OCI-LY3 (cell line): ENCODE data around the gene UBE2QL1.

Source experiments
- H2AFZ ChIP-seq: fragments of 200-600, 300-600 bp; shearing (Covaris generic); 2 replicates; pipeline ENCODE4 v1.6.0; 2014; ENCODE audit warnings: antibody characterized with exemption, low read depth, low read length
- H3K27ac ChIP-seq: fragments of 200-600, 300-600 bp; sonication (generic); 2 replicates; pipeline ENCODE4 v1.5.1; 2014; ENCODE audit warnings: mild to moderate bottlenecking, low read length, moderate library complexity, mixed read lengths
- H3K27me3 ChIP-seq: fragments of 200-600, 300-600 bp; sonication (generic); 2 replicates; pipeline ENCODE4 v1.6.1; 2014; ENCODE audit warnings: low read depth, low read length, mixed read lengths
- H3K36me3 ChIP-seq: fragments of 200-600, 300-600 bp; sonication (generic); replicated peaks from 2 replicates; pipeline ENCODE3; 2014; ENCODE audit warnings: low read depth, low read length, mixed read lengths
- H3K4me1 ChIP-seq: fragments of 300-600, 200-600 bp; sonication (generic); 2 replicates; pipeline ENCODE4 v1.6.1; 2014; ENCODE audit warnings: low read length, mixed read lengths
- H3K4me2 ChIP-seq: fragments of 200-600, 300-600 bp; sonication (generic); 2 replicates; pipeline ENCODE4 v1.6.1; 2014; ENCODE audit warnings: low read length, mixed read lengths
- H3K4me3 ChIP-seq: fragments of 300-600, 200-600 bp; sonication (generic); 2 replicates; pipeline ENCODE4 v1.5.1; 2014; ENCODE audit warnings: antibody characterized with exemption, mild to moderate bottlenecking, low read length, moderate library complexity
- H3K79me2 ChIP-seq: fragments of 300-600, 200-600 bp; shearing (Covaris generic); 2 replicates; pipeline ENCODE4 v1.6.1; 2014; ENCODE audit warnings: mild to moderate bottlenecking, low read length, mixed read lengths
- H3K9ac ChIP-seq: fragments of 300-600, 200-600 bp; shearing (Covaris generic); 2 replicates; pipeline ENCODE4 v1.6.0; 2014; ENCODE audit warnings: mild to moderate bottlenecking, low read length, moderate library complexity
- H3K9me3 ChIP-seq: fragments of 200-600, 300-600 bp; shearing (Covaris generic); 2 replicates; pipeline ENCODE4 v1.6.1; 2014; ENCODE audit warnings: low read length, mixed read lengths; ENCODE audit not compliant: insufficient read depth
- H4K20me1 ChIP-seq: fragments of 200-600, 300-600 bp; sonication (generic); 2 replicates; pipeline ENCODE4 v1.6.1; 2016; ENCODE audit warnings: low read length, mixed read lengths; ENCODE audit not compliant: insufficient read depth
- EZH2phosphoT487 ChIP-seq: fragments of 200-600 bp; shearing (Covaris generic); IDR thresholded peaks from 2 replicates; pipeline ENCODE4 v1.6.1; 2018; ENCODE audit warnings: antibody characterized with exemption, mixed run types, low read depth
- TF ChIP-seq, protein P1 (sequence below): fragments of 200-600, 300-600 bp; sonication (generic); IDR thresholded peaks from 2 replicates; pipeline ENCODE4 v1.5.1; 2014; ENCODE audit warnings: antibody characterized with exemption, low read length, low read depth

UBE2QL1 gene

DNA sequence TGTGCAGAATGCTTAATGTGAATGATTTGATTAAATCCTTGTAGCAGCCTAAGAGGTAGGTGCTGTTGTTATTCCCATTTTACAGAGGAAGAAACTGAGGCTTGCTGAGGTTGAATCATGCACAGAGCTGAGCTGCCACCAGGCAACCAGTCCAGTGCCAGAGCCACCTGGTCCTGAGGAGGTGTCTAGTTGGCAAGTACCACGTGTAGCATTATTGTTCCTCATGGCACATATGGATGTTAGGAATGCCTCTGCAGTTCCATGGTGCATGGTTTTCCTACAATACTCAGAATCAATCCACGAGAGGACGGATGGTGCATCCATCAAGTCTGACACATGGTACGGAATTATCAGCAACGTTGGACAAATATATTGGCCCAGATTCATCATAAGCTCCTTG, 8.9 kb downstream of the UBE2QL1 start:
- no peak for TF ChIP-seq EZH2phosphoT487
- TF ChIP-seq, protein P1, sequence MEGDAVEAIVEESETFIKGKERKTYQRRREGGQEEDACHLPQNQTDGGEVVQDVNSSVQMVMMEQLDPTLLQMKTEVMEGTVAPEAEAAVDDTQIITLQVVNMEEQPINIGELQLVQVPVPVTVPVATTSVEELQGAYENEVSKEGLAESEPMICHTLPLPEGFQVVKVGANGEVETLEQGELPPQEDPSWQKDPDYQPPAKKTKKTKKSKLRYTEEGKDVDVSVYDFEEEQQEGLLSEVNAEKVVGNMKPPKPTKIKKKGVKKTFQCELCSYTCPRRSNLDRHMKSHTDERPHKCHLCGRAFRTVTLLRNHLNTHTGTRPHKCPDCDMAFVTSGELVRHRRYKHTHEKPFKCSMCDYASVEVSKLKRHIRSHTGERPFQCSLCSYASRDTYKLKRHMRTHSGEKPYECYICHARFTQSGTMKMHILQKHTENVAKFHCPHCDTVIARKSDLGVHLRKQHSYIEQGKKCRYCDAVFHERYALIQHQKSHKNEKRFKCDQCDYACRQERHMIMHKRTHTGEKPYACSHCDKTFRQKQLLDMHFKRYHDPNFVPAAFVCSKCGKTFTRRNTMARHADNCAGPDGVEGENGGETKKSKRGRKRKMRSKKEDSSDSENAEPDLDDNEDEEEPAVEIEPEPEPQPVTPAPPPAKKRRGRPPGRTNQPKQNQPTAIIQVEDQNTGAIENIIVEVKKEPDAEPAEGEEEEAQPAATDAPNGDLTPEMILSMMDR: no peak
- Histone ChIP-seq H3K27me3 (no peaks in the 10 kb centered on the region), H4K20me1 (no peaks in the 10 kb centered on the region), H3K9ac (no peak overlapping the region), H3K4me3 (no peak overlapping the region), H3K27ac (no peak overlapping the region), H3K79me2 (no peaks in the 10 kb centered on the region), H3K9me3 (no peaks in the 10 kb centered on the region), H2AFZ (no peak overlapping the region), H3K36me3 (no peaks in the 10 kb centered on the region), H3K4me2 (no peak overlapping the region), H3K4me1 (no peaks in the 10 kb centered on the region)

DNA sequence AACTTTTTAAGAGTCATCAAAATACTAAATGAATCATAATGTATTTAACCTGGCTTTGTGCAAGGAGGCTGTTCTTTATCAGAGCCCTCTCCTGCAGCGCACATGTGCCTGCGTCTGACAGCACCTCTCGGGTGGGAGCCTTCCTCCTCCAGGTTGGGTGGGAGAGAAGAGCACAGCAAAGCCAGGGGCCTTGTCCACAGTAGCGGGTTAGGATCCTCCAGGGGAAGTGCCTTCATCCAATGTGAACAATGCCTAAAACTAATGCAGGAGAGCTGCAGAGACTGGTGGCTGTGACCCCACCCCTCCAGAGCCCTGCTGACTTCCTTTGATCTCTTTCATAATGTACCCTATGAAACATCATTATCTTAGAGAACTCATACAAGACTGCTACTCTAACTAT, 10.2 kb downstream of the UBE2QL1 start:
- H4K20me1 ChIP-seq: no peaks in the 10 kb centered on the region
- no peaks in the 10 kb centered on the region for H3K9me3 ChIP-seq
- H3K4me3 ChIP-seq: no peak overlapping the region
- H3K27ac ChIP-seq: no peak overlapping the region
- TF ChIP-seq EZH2phosphoT487: no peak
- TF ChIP-seq, protein P1: no peak
- H3K4me2 ChIP-seq: no peak overlapping the region
- H3K36me3 ChIP-seq: no peaks in the 10 kb centered on the region
- H3K4me1 ChIP-seq: no peaks in the 10 kb centered on the region
- H3K27me3 ChIP-seq: no peaks in the 10 kb centered on the region
- no peak overlapping the region for H2AFZ ChIP-seq
- no peaks in the 10 kb centered on the region for H3K79me2 ChIP-seq
- H3K9ac ChIP-seq: no peak overlapping the region

DNA sequence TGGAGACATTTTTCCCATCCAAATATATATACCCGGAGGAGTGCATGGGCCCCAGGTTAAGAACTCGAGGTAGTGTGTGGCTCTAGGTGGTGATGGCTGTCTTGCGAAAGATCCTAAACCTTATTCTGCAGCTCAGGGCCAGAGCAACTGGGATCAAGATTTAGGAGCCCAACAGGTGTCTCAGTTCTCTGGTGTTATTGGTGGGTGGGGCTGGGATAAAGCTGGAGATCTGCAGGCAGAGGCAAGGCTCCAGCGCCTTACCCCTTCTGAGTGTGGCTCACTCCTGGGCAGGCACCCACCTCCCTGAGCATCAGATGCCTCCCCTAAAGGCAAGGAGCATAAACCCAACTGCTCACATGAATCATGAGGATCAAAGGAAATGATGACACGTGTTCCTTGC, 11.2 kb downstream of the UBE2QL1 start:
- TF ChIP-seq, protein P1: no peak
- TF ChIP-seq EZH2phosphoT487: no peak
- no peak overlapping the region for H3K4me2 ChIP-seq
- H3K27ac ChIP-seq: no peak overlapping the region

DNA sequence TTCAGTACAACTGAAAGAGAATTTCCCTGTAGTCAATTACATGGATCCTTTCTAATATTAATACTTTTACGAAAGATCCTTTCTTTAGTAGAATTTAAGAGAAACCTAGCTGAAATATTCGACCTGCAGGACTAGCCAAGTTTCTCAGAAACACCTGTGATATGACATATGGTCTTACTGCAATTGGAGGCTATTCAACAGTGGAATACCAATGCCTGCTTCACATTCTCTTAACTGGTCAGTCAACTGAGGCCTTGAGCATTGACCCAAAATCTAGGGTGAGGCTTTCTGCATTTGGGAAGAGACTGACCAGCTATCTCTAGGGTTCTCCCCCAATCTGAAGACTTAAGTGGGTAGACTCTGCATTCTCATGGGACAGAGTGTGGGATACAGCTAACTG, 12.3 kb downstream of the UBE2QL1 start:
- no peak overlapping the region for H3K27ac ChIP-seq
- TF ChIP-seq, protein P1: no peak
- TF ChIP-seq EZH2phosphoT487: no peak
- H3K27me3 ChIP-seq: no peaks in the 10 kb centered on the region

More for the DNA sequence above, 11.2 kb downstream of the UBE2QL1 start:
- no peak overlapping the region for H3K9ac ChIP-seq
- H2AFZ ChIP-seq: no peak overlapping the region
- H4K20me1 ChIP-seq: no peaks in the 10 kb centered on the region
- no peak overlapping the region for H3K4me3 ChIP-seq
- no peaks in the 10 kb centered on the region for H3K4me1 ChIP-seq
- no peaks in the 10 kb centered on the region for H3K27me3 ChIP-seq
- no peaks in the 10 kb centered on the region for H3K79me2 ChIP-seq
- H3K36me3 ChIP-seq: no peaks in the 10 kb centered on the region
- H3K9me3 ChIP-seq: no peaks in the 10 kb centered on the region

More for the DNA sequence above, 12.3 kb downstream of the UBE2QL1 start:
- no peaks in the 10 kb centered on the region for H3K79me2 ChIP-seq
- no peaks in the 10 kb centered on the region for H3K4me1 ChIP-seq
- H3K9ac ChIP-seq: no peak overlapping the region
- no peaks in the 10 kb centered on the region for H3K9me3 ChIP-seq
- H3K4me3 ChIP-seq: no peak overlapping the region
- no peaks in the 10 kb centered on the region for H3K36me3 ChIP-seq
- no peak overlapping the region for H3K4me2 ChIP-seq
- H2AFZ ChIP-seq: no peak overlapping the region
- no peaks in the 10 kb centered on the region for H4K20me1 ChIP-seq
